GM13976 (cell line): Measurements from ENCODE around the gene GATA3.

Source experiments
- DNase-seq: peaks from one replicate; pipeline ENCODE4 v3.0.0; 2012; ENCODE audit warnings: low spot score
- CTCF ChIP-seq: IDR thresholded peaks from 2 replicates; pipeline ENCODE4 v1.5.1; 2012; ENCODE audit warnings: borderline replicate concordance, mild to moderate bottlenecking; ENCODE audit not compliant: insufficient read depth; ENCODE audit errors: extremely low read depth, missing control alignments, control extremely low read depth
- in situ Hi-C: fragments of 300-500 bp; cut with MboI; formaldehyde crosslinking; loops from one replicate; pipeline ENCODE4 v1.12.0; 2022; ENCODE audit warnings: low sequenced_read_pairs, mixed read lengths, inconsistent platforms; ENCODE audit not compliant: unreplicated experiment

GATA3 gene

DNA sequence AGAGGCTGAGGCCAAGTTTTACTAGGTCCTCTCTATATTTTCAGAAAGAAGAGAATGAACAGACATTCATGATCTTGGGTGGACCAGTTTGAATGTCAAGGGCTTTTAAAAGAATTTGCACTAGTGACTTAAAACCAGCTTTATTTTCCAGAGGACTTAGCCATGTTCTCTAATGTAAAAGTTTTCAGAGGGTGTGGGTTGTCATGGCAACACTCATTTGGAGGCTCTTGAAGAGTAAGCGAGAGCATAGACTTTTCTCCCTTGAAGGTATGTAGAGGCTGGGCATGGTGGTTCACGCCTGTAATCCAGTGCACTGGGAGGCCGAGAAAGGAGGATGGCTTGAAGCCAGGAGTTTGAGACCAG is 61.1 kb downstream of the GATA3 start:
- DNase-seq = no peak
- no peak for TF ChIP-seq CTCF
- in situ Hi-C loops = no loop called here

GRCh38 chr10:8116474-8116873 is 62.0 kb downstream of the GATA3 start:
- in situ Hi-C loops = no loop called here
- DNase-seq = no peak

DNA sequence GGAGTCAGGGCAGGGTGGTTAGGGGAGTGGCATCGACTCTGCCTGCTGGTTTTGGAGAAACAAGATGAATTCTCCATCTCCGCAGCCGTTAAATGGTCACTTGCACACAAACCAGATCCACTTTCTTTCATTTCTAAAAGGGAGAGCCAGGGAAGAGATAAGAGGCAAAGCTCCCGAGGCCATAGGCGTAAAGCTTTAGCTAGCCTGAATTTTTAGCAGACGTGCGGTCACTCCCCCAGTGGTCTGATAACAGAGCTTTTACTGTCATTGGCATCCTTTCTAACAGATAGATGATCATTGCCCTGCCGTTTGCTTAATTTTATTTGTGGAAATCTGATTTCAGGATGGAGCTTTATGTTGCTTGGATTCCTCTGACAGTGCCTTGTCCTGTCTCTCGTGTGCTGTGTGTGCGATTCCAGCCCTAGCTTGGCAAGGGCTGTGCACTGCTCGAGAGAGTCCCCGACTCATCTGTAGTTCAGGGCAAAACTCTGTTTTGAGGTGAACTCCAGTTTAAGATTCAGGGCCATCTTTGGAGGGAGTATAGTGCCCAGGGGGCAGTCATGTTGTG is 62.5 kb downstream of the GATA3 start:
- in situ Hi-C loops = no loop called here
- no peak for TF ChIP-seq CTCF
- DNase-seq = no peak

More at GRCh38 chr10:8116474-8116873, 62.0 kb downstream of the GATA3 start:
- no peak for TF ChIP-seq CTCF

- no peak for TF ChIP-seq CTCF
- DNase-seq = no peak
- in situ Hi-C loops = no loop called here
Measured at GRCh38 chr10:8121201-8121890, 66.9 kb downstream of the GATA3 start.

DNA sequence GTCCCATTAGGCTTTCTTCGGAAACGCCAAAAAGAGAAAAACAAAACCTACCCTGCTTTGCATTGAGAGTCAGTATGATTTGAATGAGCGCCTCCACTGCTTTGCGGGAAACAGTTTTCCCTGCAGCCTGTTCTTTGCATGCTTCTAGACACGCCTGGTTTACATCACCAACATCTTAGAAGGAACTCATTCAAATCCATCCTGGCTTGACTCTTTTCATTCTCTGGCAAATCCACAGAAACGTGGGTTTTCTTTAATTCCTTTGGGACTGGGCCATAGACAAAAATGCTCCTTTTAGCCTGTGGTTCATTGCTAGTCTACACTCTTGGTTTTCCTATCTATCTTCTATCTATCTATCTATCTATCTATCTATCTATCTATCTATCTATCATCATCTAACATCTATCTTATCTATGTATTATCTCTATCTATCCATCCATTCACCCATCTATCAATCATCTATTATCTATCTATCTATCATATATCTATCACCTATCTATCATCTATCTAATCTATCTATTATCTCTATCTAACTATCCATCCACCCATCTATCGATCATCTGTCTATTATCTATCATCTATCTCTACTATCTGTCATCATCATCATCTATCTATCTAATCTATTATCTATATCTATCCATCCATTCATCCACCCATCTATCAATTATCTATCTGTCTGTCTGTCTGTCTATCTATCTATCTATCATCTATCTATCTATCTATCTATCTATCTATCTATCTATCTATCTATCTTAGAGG is 68.3 kb downstream of the GATA3 start:
- no peak for DNase-seq
- no peak for TF ChIP-seq CTCF
- in situ Hi-C loops = no loop called here

DNA sequence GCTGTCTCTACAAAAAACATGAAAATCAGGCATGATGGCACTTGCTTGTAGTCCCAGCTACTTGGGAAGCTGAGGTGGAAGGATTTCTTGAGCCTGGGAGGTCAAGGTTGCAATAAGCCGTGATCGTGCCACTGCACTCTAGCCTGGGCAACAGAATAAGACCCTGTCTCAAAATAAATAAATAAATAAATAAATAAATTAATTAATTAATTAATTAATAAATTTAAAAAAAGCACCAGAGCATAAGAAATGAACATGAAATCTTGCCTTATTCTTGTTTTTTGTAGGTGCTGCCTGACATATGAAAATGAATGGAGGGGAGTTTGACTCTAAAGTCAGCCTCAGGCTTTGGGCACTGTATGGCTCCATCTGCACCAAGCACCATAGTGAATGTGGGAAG is 69.9 kb downstream of the GATA3 start:
- in situ Hi-C loops = no loop called here
- TF ChIP-seq CTCF = no peak

More for the DNA sequence above, 69.9 kb downstream of the GATA3 start:
- DNase-seq = no peak
